CD4-positive, alpha-beta T cell treated with Interleukin-17A for 4 hours (primary cell): ENCODE measurements around the gene TRPC5OS.

ENCODE experiments used
- DNase-seq: peaks from one replicate; pipeline ENCODE4 v3.0.0-alpha.2; 2020; ENCODE audit warnings: mixed read lengths

Gene TRPC5OS

DNA sequence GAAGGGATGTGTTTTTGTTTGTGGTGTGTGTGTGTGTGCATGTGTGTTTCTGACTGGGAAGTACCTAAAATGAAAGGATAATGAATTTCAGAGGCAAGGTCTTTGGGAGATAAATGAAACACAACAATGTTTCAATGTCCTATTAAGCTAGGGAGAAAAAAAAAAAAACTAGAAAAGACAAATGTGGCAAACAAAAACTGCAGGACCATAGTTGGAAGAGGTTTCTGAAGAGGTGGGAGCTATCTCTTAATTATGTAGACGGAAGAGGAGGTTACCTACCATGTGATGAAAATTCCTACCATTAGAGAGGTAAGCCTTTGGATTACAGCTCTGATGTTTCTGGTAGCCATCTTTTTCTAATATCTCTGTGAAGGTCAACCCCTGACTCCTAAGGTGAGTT is at the start of gene TRPC5OS:
Gene TRPC5OS (plus strand): TSS at position 301 of the 400 bp plus-strand sequence. CDS start 25,669 bp downstream, outside the sequence.
- DNase-seq = no peak

DNA sequence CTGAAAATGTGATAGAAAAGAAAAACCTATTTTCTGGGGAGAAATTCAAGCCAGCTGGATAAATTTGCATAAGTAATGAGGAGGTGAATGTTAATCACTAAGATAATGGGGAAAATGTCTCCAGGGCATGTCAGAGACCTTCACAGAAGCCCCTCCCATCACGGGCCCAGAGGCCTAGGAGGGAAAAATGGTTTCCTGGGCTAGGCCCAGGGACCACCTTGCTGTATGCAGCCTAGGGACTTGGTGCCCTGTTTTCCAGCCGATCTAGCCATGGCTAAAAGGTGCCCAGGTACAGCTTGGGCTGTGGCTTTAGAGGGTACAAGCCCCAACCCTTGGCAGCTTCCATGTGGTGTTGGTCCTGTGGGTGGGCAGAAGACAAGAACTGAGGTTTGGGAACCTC is 46.6 kb upstream of the TRPC5OS start:
- no peak for DNase-seq

DNA sequence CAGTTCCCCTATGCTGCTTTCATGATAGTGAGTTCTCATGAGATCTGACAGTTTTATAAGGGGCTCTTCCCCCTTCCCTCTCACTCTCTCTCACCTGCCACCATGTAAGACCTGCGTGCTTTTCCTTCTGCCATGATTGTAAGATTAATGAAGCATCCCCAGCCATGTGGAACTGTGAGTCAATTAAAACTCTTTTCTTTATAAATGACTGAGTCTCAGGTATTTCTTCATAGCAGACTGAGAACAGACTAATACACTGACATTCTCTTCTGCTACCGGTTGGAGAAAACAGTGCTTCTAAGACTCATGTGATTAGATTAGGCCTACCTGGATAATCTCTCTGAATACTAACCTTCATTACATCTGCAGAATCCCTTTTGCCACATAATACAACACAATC is 45.4 kb upstream of the TRPC5OS start:
- no peak for DNase-seq

GRCh38 chrX:111831343-111831742 is 44.6 kb upstream of the TRPC5OS start:
- DNase-seq = no peak

- DNase-seq = no peak
Observed at GRCh38 chrX:111837197-111837596, 38.8 kb upstream of the TRPC5OS start.

- no peak for DNase-seq
Observed at GRCh38 chrX:111847491-111848133, 28.4 kb upstream of the TRPC5OS start.

DNA sequence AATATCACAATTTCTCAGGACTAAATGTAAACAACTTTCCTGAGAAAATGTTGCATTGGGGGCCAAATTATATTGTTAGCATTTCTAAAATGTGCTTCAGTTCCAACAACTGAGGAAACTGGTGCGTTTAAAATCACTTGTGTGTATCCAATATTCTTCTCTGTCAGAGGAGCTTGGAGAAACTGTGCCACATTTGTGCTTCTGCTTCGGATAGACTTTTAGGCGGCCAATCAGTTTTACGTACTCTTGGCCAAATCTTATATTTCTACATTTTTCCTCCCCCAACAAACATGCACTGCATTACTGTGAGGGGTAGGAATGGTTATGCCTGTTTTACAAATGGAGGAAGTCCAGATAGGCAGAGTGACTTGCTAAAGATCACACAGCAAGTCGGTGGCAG is 27.4 kb upstream of the TRPC5OS start:
- no peak for DNase-seq

DNA sequence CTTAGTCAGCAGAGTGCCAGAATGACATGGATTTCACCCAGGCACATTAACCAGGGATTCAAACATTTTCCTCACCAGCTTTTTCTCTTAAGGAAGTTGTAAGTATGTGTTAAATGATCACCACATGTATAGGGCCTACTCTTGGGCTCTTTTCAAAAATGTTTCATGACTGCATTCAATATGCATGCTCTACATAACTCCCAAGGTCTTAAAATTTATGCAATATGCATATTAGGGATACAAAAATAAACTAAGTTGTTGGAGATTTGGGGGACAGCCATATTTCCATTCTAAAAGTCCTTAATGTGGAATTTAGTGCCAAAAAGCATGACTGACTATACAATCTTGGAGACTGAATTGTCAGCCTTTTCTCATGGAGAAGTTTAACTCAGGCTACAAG is 25.0 kb upstream of the TRPC5OS start:
- DNase-seq = no peak

- DNase-seq = no peak
Observed at GRCh38 chrX:111854556-111855490, 21.2 kb upstream of the TRPC5OS start.

- DNase-seq = no peak
Observed at GRCh38 chrX:111857534-111858060, 18.4 kb upstream of the TRPC5OS start.

DNA sequence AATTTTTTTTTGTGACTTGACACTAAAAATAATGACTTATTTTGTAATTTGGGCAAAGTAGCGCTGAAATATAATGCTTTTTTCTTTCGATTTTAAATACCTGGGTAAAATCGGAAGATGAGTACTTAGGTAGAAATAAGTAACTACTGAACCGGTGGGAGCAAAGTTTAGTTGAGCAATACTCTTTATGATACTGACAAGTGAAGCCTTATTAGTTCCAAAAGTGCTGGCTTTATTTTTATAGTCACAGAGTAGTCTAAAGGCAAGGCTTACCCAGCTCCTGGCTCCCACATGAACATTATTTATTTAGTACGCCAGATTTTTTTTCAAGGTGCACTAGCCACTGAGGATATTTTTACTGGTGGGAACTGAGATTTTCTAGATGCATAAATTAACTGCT is 14.4 kb upstream of the TRPC5OS start:
- DNase-seq = no peak

- DNase-seq = no peak
Observed at GRCh38 chrX:111867236-111867635, 8.7 kb upstream of the TRPC5OS start.

GRCh38 chrX:111868726-111869638 is 7.0 kb upstream of the TRPC5OS start:
- DNase-seq = no peak

GRCh38 chrX:111869639-111870034 is 6.3 kb upstream of the TRPC5OS start:
- DNase-seq = peak; percentile 5

- DNase-seq = no peak
Observed at GRCh38 chrX:111874241-111874640, 1.7 kb upstream of the TRPC5OS start.

- no peak for DNase-seq
Observed at GRCh38 chrX:111876646-111877045, 665 bp downstream of the TRPC5OS start.

- no peak for DNase-seq
Observed at GRCh38 chrX:111877681-111878080, 1.7 kb downstream of the TRPC5OS start.

DNA sequence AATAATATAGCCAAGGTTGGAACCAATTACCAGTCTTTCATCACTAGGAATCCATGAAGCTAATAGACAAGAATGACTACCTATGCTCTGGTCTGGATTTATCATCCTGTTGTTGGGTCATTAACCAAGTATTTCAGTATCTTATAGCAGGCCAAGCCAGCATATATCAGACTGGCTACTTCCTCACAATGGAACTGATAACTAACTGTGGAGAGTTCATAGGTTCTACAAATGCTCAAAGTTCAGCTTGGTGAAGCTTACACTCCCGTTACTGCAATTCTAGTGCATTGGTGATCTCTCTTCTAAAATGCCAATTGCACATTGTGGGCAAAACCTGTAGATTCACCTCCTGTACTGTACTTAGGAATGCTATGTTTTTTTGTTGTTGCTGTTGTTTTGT is 4.8 kb downstream of the TRPC5OS start:
- DNase-seq = no peak

DNA sequence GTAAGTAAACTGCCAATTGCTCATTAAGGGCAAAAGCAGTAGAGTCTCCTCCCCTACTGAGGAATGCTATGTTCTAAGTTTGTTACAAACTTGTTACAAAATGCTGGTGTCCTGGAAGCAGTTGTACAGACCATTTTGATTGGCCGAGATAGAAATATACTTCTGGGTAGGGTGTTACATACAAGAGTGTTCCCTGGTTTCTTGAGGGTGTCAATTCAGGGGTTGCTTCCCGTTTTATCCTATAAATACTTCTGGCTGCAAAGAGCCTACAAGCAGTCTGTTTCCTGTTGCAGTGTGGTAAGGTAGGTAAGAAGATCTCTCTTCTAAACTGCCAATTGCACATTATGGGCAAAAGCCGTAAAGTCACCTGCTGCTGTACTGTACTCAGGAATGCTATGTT is 5.7 kb downstream of the TRPC5OS start:
- DNase-seq = no peak

DNA sequence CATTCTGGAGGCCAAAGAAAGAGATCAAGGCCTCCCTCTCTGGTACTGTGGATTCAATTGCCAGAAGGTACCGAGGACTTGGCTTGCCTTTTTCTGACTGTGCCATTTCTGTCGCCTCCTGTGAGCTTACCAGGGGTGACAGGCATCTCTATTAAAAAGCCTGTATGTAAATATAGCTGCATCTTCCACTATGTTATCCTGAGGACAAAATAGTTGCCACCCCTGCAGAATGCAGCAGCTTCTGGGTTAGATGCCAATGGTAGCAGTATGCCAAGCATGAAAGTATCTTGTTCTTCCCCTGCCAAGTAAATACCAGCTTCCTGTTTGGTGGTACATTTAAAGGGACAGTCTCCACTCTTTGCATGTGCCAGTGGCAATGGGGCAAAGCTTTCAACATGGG is 10.7 kb downstream of the TRPC5OS start:
- no peak for DNase-seq

DNA sequence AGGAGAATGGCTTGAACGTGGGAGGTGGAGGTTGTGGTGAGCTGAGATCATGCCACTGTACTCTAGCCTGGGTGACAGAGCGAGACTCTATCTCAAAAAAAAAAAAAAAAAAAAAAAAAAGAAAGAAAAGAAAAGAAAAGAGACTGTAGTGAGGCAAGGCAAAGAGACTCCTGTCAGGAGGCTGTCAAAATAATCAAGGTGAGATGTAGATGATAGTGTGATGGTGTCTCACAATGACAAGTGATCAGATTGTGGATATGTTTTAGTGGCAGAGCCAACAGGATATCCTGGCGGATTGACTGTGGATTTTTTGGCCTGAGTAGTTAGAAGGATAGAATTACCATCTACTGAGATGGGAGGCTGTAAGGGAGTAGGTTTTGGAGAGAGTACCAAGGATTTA is 12.6 kb downstream of the TRPC5OS start:
- DNase-seq = no peak

- no peak for DNase-seq
Observed at GRCh38 chrX:111892375-111892774, 16.4 kb downstream of the TRPC5OS start.

DNA sequence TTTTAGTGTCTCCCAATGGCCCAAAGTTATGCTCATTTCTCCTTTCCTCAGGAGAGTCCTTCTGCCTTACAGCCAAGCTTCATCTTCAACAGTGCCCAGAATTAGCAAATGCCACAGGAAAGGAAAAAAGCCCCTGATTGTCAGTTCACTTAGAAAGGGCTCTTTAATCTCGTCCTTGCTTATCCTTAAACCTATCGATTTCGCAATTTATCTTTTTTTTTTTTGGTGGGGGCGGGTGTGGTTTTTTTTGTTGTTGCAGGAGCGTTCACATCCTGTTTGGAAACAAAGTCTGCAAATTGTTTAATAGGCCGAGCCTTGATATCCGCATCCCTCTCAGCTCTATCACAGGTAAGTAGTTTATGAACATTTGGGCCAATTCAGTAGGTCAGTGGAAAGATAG is 20.2 kb downstream of the TRPC5OS start:
- DNase-seq = no peak
